HG03108 (cell line): ENCODE results near the gene ECI1.
"Not testable (repeated sequence)": the region's sequence is repeated elsewhere in the genome, so short reads cannot be mapped to it uniquely, and the experiment has no call there.

ENCODE experiments used
- ATAC-seq: cut with Tn5 transposase; IDR thresholded peaks from one replicate; pipeline ENCODE4 v1.9.1; 2021; ENCODE audit warnings: moderate library complexity; ENCODE audit not compliant: unreplicated experiment

ECI1 gene

DNA sequence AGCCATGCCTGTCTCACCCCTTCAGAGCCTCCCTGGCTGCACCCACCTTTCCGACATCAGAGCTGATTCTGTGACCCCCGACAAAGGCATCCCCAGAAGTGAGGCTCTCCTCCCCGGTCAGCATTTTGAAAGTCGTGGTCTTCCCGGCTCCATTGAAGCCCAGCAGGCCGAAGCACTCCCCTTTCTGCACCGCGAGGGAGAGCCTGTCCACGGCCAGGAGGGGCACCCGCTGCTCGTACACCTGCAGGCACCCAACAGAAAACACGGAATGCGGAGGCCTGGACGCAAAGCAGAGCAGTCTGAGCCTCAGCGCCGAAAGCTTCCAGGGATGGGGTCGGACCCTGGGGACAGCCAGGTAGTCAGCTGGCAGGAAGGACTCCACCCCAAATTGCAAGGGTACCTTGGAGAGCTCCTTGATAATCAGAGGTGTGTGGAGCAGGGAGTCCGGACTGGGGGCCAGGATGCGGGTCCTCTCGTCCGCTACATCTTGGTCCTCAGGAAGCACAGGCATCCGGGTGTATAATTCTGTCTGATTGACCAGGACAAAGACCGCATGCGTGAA lies 29.7 kb upstream of the ECI1 start:
- no peak for ATAC-seq

GRCh38 chr16:2280461-2280860 lies 29.1 kb upstream of the ECI1 start:
- ATAC-seq: no peak

DNA sequence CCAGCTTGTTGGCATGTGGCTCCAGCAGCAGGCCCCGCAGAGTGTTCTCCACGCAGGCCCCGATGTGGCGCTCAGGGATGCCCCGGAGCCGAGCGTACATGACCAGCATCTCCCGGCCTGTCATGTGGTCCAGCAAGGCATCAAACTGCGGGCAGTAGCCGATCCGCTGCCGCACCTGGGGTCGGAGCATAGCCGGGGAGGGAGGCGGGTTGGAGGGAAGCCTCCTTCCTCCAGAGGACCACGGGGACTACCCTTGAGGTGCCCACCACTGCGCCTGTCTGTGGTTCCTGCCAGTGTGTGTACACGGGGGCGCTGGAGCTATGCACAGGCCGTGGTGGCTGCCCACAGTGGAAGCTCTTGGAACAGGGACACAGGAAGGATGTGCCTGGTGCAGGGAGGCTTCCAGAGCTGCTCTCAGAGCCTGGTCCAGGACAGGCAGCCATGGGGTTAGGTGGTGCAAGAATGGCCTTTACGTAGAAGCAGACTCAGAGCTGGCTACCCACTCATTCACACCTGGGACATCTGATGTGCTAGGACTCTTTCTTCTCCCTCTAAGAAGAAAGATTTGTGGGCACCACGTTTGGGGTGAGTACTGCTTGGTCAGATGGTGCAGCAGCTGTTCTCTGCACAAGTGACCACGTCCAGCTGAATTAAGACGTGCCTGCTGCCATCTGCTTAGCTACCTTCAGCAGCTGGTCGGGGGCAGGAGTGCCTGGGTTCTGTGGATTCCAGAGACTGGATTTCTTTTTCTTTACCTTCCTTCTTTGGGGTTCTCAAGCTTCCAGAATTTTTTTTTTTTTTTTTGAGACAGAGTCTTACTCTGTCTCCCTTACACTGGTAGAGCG lies 27.8 kb upstream of the ECI1 start:
- ATAC-seq: no peak

DNA sequence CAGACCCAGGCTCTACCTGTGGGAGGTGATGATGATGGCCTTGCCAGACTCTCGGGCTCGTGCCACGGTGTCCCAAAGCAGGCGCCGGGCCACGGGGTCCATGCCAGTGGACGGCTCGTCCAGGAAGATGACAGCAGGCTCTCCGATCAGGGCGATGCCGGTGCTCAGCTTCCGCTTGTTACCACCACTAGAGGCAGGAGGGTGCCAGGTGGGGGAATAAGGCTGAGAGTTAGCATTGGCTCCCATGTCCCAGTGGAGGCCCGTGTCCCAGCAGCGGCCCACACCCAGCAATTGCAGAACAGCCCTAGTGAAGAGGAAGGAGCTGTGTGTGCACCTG lies 26.9 kb upstream of the ECI1 start:
- ATAC-seq: no peak

GRCh38 chr16:2277466-2278271 lies 26.3 kb upstream of the ECI1 start:
- no peak for ATAC-seq

- ATAC-seq: no peak
Observed at GRCh38 chr16:2276368-2277195, 25.2 kb upstream of the ECI1 start.

DNA sequence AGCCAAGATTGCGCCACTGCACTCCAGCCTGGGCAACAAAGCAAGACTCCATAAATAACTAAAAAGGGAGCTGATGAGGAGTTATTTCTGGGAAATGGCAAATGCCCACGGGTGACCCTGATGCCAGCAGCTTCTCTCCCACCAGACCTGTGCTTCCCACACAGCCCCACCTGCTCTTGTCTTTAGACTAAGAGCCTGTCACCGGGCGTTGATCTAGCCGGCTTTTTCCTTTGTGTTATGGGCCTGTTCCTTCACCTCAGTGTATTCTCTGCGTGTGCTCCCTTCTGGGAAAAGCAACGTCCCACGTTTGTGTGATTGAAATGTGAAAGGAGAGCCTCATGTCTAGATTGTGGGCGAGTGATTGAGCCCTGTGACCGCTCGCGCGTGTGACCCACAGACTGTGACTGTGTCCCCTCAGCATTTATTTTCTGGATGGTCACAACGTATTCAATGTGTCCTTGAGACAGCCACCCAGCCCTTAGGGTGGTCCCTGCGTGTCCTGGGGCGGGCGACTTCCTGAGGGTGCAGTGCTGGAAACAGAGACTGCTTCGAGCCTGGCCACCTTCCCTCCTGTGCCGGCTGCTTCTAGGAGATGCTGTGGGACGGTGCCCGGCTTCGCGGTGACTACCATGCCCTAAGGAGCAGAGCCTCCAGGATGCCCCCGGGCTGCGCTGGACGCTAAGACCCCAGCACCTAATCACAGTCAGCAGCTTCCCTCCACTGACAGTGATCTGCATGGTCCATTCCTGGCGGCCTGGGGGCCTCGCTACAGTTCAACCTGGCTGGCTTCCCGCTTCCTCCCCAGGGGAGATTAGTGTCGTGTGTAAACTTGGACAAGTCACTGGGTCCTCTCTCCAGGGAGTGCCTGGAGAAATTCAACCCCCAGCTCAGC lies 24.3 kb upstream of the ECI1 start:
- no peak for ATAC-seq

- ATAC-seq: no peak
Observed at GRCh38 chr16:2273931-2274330, 22.5 kb upstream of the ECI1 start.

GRCh38 chr16:2273484-2273883 lies 22.1 kb upstream of the ECI1 start:
- ATAC-seq: no peak

DNA sequence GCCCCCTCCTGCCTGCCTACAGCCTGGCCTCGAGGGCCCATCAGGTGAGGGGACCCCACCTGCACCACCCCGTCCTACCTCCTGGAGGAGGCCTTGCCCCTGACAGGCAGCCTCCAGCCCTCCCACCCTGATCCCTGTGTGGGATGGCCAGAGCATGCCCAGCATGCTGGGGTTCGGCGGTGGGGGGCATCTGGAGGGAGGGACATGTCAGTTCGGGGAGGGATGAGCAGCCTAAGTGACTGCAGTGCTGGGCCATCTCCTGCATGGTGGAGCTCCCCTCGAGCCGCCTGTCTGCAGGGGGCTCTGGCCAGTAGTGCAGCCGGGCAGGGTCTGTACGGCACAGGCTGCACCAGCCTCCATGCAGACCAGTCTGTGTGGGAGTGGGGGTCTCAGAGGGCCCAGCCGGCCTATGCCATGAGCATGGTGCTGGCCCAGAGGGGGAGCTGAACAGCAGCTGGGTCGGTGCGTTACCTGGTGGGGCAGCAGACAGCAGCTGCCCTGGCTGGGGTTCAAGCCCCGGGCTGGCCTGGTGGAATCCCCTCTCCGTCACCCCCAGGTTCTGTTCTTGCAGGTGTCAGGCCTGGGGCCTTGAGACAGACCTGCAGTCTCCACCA lies 20.6 kb upstream of the ECI1 start:
- no peak for ATAC-seq

DNA sequence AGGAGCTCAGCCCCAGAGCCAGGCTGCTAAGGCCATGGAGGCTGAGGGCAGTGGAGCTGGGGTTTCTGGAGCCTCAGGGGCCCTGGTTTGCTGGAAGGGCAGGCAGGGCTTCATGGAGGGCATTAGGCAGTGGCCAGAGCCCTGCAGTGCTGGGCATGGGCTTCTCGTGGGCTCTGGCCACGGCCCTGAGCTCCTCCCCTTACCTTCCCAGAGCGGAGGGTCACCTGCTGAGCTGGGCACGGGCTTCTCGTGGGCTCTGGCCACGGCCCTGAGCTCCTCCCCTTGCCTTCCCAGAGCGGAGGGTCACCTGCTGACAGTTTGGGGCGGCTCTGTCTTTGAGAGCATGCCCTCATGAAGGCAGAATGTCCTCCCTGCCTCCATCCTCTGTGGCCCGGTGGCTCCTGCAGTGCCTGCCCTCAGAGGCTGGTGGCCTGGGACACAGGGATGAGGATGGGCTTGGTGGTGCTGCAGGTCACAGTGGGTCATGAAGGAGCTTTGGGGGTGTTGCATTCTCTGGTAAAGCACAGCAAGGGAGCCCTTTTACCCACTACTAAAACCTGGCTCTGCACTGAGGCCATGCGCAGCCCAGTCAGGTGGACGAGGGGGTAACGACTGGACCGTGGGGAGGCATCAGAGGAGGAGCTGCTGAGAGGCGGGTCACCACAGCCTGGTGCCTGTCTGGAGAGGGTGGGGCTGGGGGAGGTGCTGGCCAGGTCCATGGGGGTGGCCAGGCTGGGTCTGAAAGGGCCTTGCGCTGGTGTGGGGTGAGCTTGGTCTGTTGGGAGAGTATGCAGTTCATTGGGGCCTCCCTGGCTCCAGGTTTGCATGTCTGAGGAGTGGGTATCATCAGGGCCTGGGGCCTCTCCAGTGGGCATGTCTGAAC lies 19.4 kb upstream of the ECI1 start:
- no peak for ATAC-seq

- no peak for ATAC-seq
Observed at GRCh38 chr16:2270070-2270462, 18.7 kb upstream of the ECI1 start.

DNA sequence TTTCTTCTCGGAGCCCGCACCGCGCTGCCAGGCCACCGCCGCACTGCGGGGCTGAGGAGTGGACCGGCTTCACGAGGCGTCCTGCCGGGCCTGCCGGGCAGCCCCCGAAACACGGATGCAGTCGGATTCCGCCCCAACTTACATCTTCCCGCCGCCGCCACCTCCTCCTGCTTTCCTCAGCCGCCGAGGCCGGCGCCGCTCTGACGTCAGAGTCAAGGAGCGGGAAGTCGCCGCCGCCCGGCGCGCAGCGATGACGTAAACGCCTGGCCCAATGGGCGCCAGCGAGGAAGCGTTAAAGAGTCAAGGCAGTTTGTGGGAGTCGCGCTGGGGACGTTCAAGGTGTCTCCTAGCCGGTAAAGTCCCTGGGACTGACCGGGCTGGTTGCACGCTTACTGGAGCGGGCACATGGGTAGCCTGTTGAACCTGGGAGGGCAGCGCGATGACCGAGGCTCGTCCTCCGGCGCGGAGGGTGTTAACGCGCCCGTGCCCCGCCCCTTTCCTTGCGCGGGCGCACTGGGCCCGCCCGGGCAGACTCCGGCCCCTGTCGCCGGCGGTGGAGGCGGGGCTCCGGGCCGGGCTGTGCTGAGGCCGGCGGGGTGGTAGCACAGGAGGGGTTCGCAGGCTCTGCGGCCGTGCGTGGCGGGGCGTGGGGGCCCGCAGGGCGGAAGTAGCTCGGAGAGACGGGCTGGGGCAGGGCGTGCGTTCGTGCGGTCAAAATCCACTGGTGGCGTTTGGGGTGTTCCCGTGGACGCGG lies 16.7 kb upstream of the ECI1 start, which contains the start of gene RNPS1:
RNPS1 (minus strand) TSS at position 214 of the 754 bp plus-strand sequence. CDS start 3,483 bp downstream, outside the sequence.
- ATAC-seq: peak; percentile 71

GRCh38 chr16:2267505-2267912 lies 16.1 kb upstream of the ECI1 start:
- peak; percentile 44 for ATAC-seq

DNA sequence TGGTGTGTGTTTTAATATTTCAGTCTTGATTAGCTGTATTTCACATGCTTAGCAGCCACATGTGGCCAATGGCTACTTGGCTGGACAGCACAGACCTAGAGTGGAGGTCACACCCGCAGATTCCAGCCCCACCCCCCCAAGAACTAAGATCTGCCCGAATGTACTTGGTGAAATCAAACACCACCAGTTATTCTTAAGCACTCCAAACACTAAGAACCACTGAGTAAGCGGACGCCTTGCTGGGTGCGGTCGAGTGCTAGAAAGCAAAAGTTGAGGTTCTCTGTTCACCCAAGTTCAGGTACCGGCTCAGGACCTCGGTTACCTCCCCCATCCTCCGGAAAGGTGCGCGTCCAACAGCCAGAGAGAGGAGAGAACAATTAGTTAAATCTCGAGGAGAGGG lies 15.5 kb upstream of the ECI1 start:
- not testable (repeated sequence) for ATAC-seq

- ATAC-seq: not testable (repeated sequence)
Observed at GRCh38 chr16:2263026-2263425, 11.6 kb upstream of the ECI1 start.

DNA sequence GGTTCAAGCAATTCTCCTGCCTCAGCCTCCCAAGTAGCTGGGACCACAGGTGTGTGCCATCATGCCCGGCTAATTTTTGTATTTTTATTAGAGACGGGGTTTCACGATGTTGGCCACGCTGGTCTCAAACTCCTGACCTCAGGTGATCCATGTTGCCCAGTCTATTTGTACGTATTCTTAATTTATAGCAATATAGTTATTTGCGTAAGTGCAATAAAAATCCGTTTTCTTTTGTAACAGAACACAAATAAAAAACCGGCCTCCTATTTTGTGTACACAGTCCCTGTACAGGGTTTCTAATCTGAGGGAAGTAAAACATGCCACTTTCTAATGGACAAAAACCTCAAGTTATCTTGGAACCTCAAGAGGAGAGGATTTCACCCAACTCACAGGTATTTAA lies 8.9 kb upstream of the ECI1 start:
- ATAC-seq: no peak

DNA sequence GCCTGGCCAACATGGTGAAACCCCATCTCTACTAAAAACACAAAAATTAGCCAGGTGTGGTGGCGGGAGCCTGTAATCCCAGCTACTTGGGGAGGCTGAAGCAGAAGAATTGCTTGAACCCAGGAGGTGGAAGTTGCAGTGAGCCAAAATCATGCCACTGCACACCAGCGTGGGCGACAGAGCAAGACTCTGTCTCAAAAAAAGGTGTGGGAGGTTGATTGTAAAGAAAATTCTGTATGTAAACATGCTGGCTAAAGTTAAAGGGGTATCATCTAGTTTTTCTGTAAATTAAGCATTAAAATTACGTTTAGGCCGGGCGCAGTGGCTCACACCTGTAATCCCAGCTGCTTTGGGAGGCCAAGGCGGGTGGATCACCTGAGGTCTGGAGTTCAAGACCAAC lies 7.1 kb upstream of the ECI1 start:
- not testable (repeated sequence) for ATAC-seq
